Neural progenitor cell (in vitro differentiated cells): ENCODE data around the gene ZNF672. TPM values are rescaled to one million over a fixed set of nuclear protein-coding genes. Genes with fewer than 3 reads are reported as not detected.

ENCODE experiments used
- DNase-seq: peaks from one replicate; pipeline ENCODE4 v3.0.0-alpha.2; 2016; ENCODE audit warnings: low spot score
- H2AFZ ChIP-seq: fragments of 200-600 bp; sonication (generic); replicated peaks from 2 replicates; pipeline ENCODE4 v1.6.1; 2016; ENCODE audit warnings: antibody characterized with exemption
- H3F3A ChIP-seq: fragments of 200-600 bp; sonication (generic); 2 replicates; pipeline ENCODE4 v1.6.1; 2016; ENCODE audit warnings: antibody characterized with exemption, low read depth
- H3K27ac ChIP-seq: fragments of 200-600 bp; sonication (generic); 2 replicates; pipeline ENCODE4 v1.5.1; 2016; ENCODE audit warnings: mild to moderate bottlenecking
- H3K27me3 ChIP-seq: fragments of 200-600 bp; sonication (generic); 2 replicates; pipeline ENCODE4 v1.6.1; 2016; ENCODE audit warnings: mild to moderate bottlenecking, moderate library complexity
- H3K36me3 ChIP-seq: fragments of 200-600 bp; sonication (generic); 2 replicates; pipeline ENCODE4 v1.5.1; 2016
- H3K4me1 ChIP-seq: fragments of 200-600 bp; sonication (generic); 2 replicates; pipeline ENCODE4 v1.6.1; 2016; ENCODE audit warnings: mixed run types
- H3K4me2 ChIP-seq: fragments of 200-600 bp; sonication (generic); 2 replicates; pipeline ENCODE4 v1.6.1; 2016
- H3K4me3 ChIP-seq: fragments of 200-600 bp; sonication (generic); 2 replicates; pipeline ENCODE4 v1.5.1; 2016
- H3K79me2 ChIP-seq: fragments of 200-600 bp; sonication (generic); 2 replicates; pipeline ENCODE4 v1.6.1; 2016; ENCODE audit warnings: low read depth
- H3K9ac ChIP-seq: fragments of 200-600 bp; sonication (generic); 2 replicates; pipeline ENCODE4 v1.6.1; 2016
- H3K9me3 ChIP-seq: fragments of 200-600 bp; sonication (generic); 2 replicates; pipeline ENCODE4 v1.5.1; 2016; ENCODE audit warnings: low read depth
- H4K20me1 ChIP-seq: fragments of 200-600 bp; sonication (generic); 2 replicates; pipeline ENCODE4 v1.6.1; 2016; ENCODE audit warnings: low read depth
- H3K27ac Mint-ChIP-seq: 3 replicates; pipeline ENCODE4 v1.8.0; 2021; ENCODE audit warnings: mixed read lengths
- H3K27me3 Mint-ChIP-seq: 2 replicates; pipeline ENCODE4 v1.8.0; 2022; ENCODE audit warnings: low read depth, mild to moderate bottlenecking, inconsistent platforms, moderate library complexity, mixed read lengths; ENCODE audit not compliant: insufficient read depth
- H3K36me3 Mint-ChIP-seq: 3 replicates; pipeline ENCODE4 v1.8.0; 2021; ENCODE audit warnings: mixed read lengths
- H3K4me1 Mint-ChIP-seq: 3 replicates; pipeline ENCODE4 v1.8.0; 2021; ENCODE audit warnings: mixed read lengths
- H3K4me3 Mint-ChIP-seq: 3 replicates; pipeline ENCODE4 v1.8.0; 2021; ENCODE audit warnings: mild to moderate bottlenecking, moderate library complexity, mixed read lengths
- H3K9me3 Mint-ChIP-seq: 3 replicates; pipeline ENCODE4 v1.8.0; 2020; ENCODE audit warnings: mixed read lengths
- CTCF ChIP-seq: fragments of 200-600 bp; sonication (generic); IDR thresholded peaks from 2 replicates; pipeline ENCODE4 v1.5.1; 2017; ENCODE audit warnings: antibody characterized with exemption, mild to moderate bottlenecking
- EZH2 ChIP-seq: fragments of 200-600 bp; sonication (generic); IDR thresholded peaks from 2 replicates; pipeline ENCODE4 v1.6.1; 2017; ENCODE audit warnings: antibody characterized with exemption, mild to moderate bottlenecking, moderate library complexity
- EZH2phosphoT487 ChIP-seq: fragments of 200-600 bp; sonication (generic); IDR thresholded peaks from 2 replicates; pipeline ENCODE4 v1.6.1; 2017; ENCODE audit warnings: antibody characterized with exemption
- total RNA-seq: library from RNA; depleted of rRNA; stranded (reverse); fragments of >200 nt; gene quantifications from 2 replicates; pipeline ENCODE4 v1.2.3, GENCODE V29; 2015; ENCODE audit warnings: low replicate concordance

ZNF672 gene
- total RNA-seq, 1 donor from 2014 or later: 16.9 TPM

DNA sequence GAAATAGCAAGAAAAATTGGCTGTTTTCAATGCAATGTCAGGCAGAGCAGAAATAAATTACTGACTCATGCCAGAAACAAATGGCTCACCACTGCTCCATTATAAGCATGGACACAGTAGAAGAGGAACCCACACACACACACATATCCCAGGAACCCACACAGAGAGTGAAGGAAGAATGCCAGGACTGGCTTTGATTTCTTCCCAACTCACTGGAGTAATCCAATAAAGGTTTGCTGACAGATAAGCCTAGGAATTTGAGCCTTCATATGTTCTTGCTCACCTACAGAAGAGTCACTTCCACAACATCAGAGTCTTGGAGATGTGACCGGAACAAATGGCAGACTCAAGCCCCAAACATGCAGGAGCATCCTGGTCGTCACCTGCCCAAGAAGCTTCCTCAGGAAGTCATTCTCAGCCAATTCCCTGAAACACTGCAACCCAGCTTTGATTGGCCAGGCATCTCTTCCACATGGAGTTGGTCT is 14.5 kb upstream of the ZNF672 start:
- H2AFZ ChIP-seq: no peak overlapping the region
- H3K4me3 ChIP-seq: no peak overlapping the region
- peaks cover 30% of the 10 kb centered on the region for H3K4me1 Mint-ChIP-seq
- peak overlapping the region; percentile 29 for H3K4me2 ChIP-seq
- H3K4me3 Mint-ChIP-seq: peak overlapping the region; percentile 93
- H4K20me1 ChIP-seq: peaks cover 11% of the 10 kb centered on the region
- peaks cover 6% of the 10 kb centered on the region for H3K36me3 Mint-ChIP-seq
- no peak for DNase-seq
- no peak for TF ChIP-seq EZH2phosphoT487
- H3K9me3 ChIP-seq: no peaks in the 10 kb centered on the region
- no peak overlapping the region for H3K27ac Mint-ChIP-seq
- no peaks in the 10 kb centered on the region for H3K27me3 ChIP-seq
- peaks cover 7% of the 10 kb centered on the region for H3F3A ChIP-seq
- peaks cover 69% of the 10 kb centered on the region for H3K79me2 ChIP-seq
- H3K27me3 Mint-ChIP-seq: no peaks in the 10 kb centered on the region
- no peak overlapping the region for H3K9ac ChIP-seq
- peaks cover 14% of the 10 kb centered on the region for H3K4me1 ChIP-seq
- no peak overlapping the region for H3K27ac ChIP-seq
- H3K36me3 ChIP-seq: no peaks in the 10 kb centered on the region
- H3K9me3 Mint-ChIP-seq: no peaks in the 10 kb centered on the region

DNA sequence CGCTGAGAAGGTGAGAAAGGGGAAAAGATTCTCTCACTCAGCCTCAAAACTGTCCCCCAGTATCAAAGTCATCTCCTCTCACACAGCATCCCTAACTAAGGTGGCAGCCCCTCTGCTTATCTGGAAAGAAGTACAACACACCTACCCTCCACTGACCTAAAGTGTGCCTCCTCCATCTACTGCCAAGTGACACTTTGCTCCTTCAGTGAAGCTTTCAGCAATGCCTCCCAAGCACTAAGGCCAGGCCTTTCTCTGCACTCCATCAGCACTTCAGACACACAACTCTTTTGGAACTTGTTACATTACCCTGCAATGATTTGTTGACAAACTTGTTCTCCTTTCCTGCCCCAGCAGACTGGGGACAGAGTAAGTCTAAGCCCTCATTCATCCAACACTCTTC is 13.7 kb upstream of the ZNF672 start:
- H3K9ac ChIP-seq: no peak overlapping the region

DNA sequence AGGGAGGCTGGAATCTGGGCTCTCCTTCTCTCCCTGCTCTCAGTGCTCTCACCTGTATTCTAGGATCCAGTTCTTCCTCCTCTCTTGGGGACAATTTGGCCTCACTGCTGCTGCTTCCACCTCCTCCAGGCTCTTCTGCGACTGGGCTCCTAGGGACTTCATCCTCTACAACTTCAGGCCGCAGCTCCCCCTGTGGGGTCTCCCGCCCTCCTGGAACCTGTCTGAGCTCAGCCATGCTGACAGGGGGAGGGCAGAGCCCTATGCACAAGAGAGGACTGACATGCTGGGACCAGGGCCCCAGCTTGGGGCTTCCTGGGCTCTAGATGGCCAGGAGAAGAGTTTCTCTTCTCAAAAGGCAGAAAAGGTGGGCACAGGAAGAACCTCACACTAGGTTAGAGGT is 13.3 kb upstream of the ZNF672 start:
- no peak overlapping the region for H3K27ac Mint-ChIP-seq
- Histone ChIP-seq H3K79me2 (peaks cover 58% of the 10 kb centered on the region), H3K4me2 (peak overlapping the region; percentile 89), H3K4me3 (peak overlapping the region; percentile 86), H3K9me3 (no peaks in the 10 kb centered on the region), H3K27ac (no peak overlapping the region), H3K36me3 (no peaks in the 10 kb centered on the region), H2AFZ (no peak overlapping the region), H3F3A (peaks cover 7% of the 10 kb centered on the region), H3K4me1 (peaks cover 14% of the 10 kb centered on the region), H3K27me3 (no peaks in the 10 kb centered on the region), H3K9ac (no peak overlapping the region), H4K20me1 (peaks cover 6% of the 10 kb centered on the region)
- TF ChIP-seq EZH2phosphoT487 (no peak), EZH2 (no peak), CTCF (no peak)
- peaks cover 6% of the 10 kb centered on the region for H3K36me3 Mint-ChIP-seq
- no peaks in the 10 kb centered on the region for H3K27me3 Mint-ChIP-seq
- peak overlapping the region; percentile 93 for H3K4me3 Mint-ChIP-seq
- no peak for DNase-seq
- no peaks in the 10 kb centered on the region for H3K9me3 Mint-ChIP-seq
- H3K4me1 Mint-ChIP-seq: peaks cover 30% of the 10 kb centered on the region

More for the DNA sequence above, 13.7 kb upstream of the ZNF672 start:
- peak overlapping the region; percentile 89 for H3K4me2 ChIP-seq
- peak overlapping the region; percentile 86 for H3K4me3 ChIP-seq
- H4K20me1 ChIP-seq: peaks cover 6% of the 10 kb centered on the region
- H3K27me3 ChIP-seq: no peaks in the 10 kb centered on the region
- Mint-ChIP-seq H3K36me3 (peaks cover 6% of the 10 kb centered on the region), H3K27me3 (no peaks in the 10 kb centered on the region), H3K4me3 (peak overlapping the region; percentile 93), H3K4me1 (peaks cover 30% of the 10 kb centered on the region), H3K27ac (no peak overlapping the region), H3K9me3 (no peaks in the 10 kb centered on the region)
- no peaks in the 10 kb centered on the region for H3K9me3 ChIP-seq
- peaks cover 7% of the 10 kb centered on the region for H3F3A ChIP-seq
- DNase-seq: no peak
- TF ChIP-seq CTCF (no peak), EZH2phosphoT487 (no peak), EZH2 (no peak)
- no peaks in the 10 kb centered on the region for H3K36me3 ChIP-seq
- peaks cover 61% of the 10 kb centered on the region for H3K79me2 ChIP-seq
- H2AFZ ChIP-seq: no peak overlapping the region
- H3K27ac ChIP-seq: no peak overlapping the region
- peaks cover 14% of the 10 kb centered on the region for H3K4me1 ChIP-seq

DNA sequence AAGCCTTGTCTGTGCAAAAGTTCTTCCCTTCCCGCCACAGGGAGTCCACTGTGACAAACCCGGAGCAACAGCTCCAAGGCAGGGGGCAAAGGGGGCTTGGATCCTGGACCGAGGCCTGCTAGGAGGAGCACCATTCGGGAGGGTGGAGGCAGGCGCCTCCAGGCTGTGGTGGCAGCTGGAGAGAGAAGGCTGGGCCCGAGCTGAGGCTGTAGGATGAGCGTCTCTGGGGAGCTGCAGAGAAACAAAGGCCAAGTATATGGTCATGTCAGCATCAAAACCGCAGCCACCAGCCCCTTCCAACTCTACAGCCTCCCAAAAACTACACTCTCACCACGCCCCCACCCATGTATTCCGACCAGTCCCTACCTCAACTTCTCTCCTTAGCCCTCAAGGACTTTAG is 12.9 kb upstream of the ZNF672 start:
- Histone ChIP-seq H3K9me3 (no peaks in the 10 kb centered on the region), H4K20me1 (peaks cover 6% of the 10 kb centered on the region), H3K4me2 (peak overlapping the region; percentile 89), H3K27ac (no peak overlapping the region), H3F3A (peaks cover 7% of the 10 kb centered on the region), H3K36me3 (no peaks in the 10 kb centered on the region), H3K4me3 (peak overlapping the region; percentile 86), H3K9ac (peak overlapping the region; percentile 70), H2AFZ (no peak overlapping the region), H3K4me1 (peaks cover 14% of the 10 kb centered on the region), H3K27me3 (no peaks in the 10 kb centered on the region), H3K79me2 (peaks cover 54% of the 10 kb centered on the region)
- peak overlapping the region; percentile 99 for H3K27ac Mint-ChIP-seq
- peak overlapping the region; percentile 93 for H3K4me3 Mint-ChIP-seq
- no peaks in the 10 kb centered on the region for H3K27me3 Mint-ChIP-seq
- TF ChIP-seq CTCF (no peak), EZH2phosphoT487 (no peak), EZH2 (no peak)
- H3K9me3 Mint-ChIP-seq: no peaks in the 10 kb centered on the region
- no peak for DNase-seq
- peaks cover 30% of the 10 kb centered on the region for H3K4me1 Mint-ChIP-seq
- peaks cover 6% of the 10 kb centered on the region for H3K36me3 Mint-ChIP-seq
